Ovary (tissue), 9 donors: ENCODE measurements around the gene TADA2A. TPM values are rescaled to one million over a fixed set of nuclear protein-coding genes. Genes with fewer than 3 reads are reported as not detected.

Experiments
- DNase-seq, 5 donors: peaks; one replicate each; pipeline ENCODE4 v3.0.0-alpha.2; 2019 to 2020
- H3K27ac ChIP-seq, 2 donors: fragments of 200-600 bp; one replicate each; pipeline versions ENCODE4 v1.5.1 to v1.8.0; 2019 to 2022
- H3K27me3 ChIP-seq: fragments of 200-600 bp; one replicate; pipeline ENCODE4 v1.8.0; 2022
- H3K36me3 ChIP-seq: fragments of 200-600 bp; sonication (generic); one replicate; pipeline ENCODE4 v1.5.1; 2019
- H3K4me1 ChIP-seq: one replicate; pipeline ENCODE4 v1.8.1; 2013; ENCODE audit warnings: mild to moderate bottlenecking, moderate library complexity; ENCODE audit not compliant: insufficient read depth
- H3K4me3 ChIP-seq: fragments of 200-600 bp; sonication (generic); one replicate; pipeline ENCODE4 v1.5.1; 2017
- H3K9me3 ChIP-seq, 2 donors: fragments of 200-600 bp in 1 of 2; sonication (generic) in 1 of 2; one replicate each; pipeline versions ENCODE4 v1.5.1 to v1.8.1; 2013 to 2019; ENCODE audit warnings: mild to moderate bottlenecking in 1 of 2, moderate library complexity in 1 of 2
- CTCF ChIP-seq, 3 donors: fragments of 450-650 bp in 2 of 3; fragments of 200-600 bp in 1 of 3; IDR thresholded peaks; one replicate each; pipeline versions ENCODE4 v1.5.1 to v1.8.0; 2016 to 2022; ENCODE audit warnings: antibody characterized with exemption in 3 of 3, mild to moderate bottlenecking in 1 of 3
- EP300 ChIP-seq: sonication (generic); formaldehyde crosslinking; IDR thresholded peaks from one replicate; pipeline ENCODE4 v1.6.1; 2017; ENCODE audit warnings: antibody characterized with exemption
- POLR2A ChIP-seq: fragments of 450-650 bp; IDR thresholded peaks from one replicate; pipeline ENCODE4 v1.6.1; 2017; ENCODE audit warnings: antibody characterized with exemption, mild to moderate bottlenecking, moderate library complexity
- WGBS, 3 donors: extraction: QIAGEN DNeasy Blood & Tissue Kit in 1 of 3; methylation state at CpG; one replicate each; pipeline versions ENCODE4 v1.1.5 to v1.1.7; 2013 to 2017; 5-methylcytosine and 5-hydroxymethylcytosine counted together
- intact Hi-C, 4 donors: fragments of 100-400 bp; cut with DNase I; formaldehyde crosslinking; loops; one replicate each; pipeline versions ENCODE4 v1.11.0 to v1.15.1; 2022 to 2023
- polyA plus RNA-seq, 2 donors: library from polyadenylated mRNA; stranded (reverse); fragments of 200-250 nt in 1 of 2; fragments of 350-450 nt in 1 of 2; fragmentation: Illumina TruSeq in 1 of 2; extraction: RNeasy Lipid Tissue Mini Kit (QIAGEN cat#74804) in 1 of 2; gene quantifications; one replicate each; pipeline ENCODE4 v1.2.3, GENCODE V29; 2013 to 2014
- total RNA-seq, 7 donors: library from RNA; depleted of rRNA in 2 of 7; stranded (reverse); fragments of >200 nt in 2 of 7; fragmentation: NEBNext Ultra II Directional in 3 of 7; extraction: Animal tissue kit (Norgen Biotek cat#: 25700) in 3 of 7; gene quantifications; one replicate each; pipeline versions ENCODE4 v1.1.0 to v1.2.4, GENCODE V29; 2016 to 2023
- donor health status: DM: no; HTN: no; CAD: no; lungs with moderate emphysema.
- donor health status: DM: no; HTN: no; CAD: no.
- donor health status: Bipolar disorder and iron deficiency.
- donor health status: DM: yes; HTN: yes; CAD: no.
- donor health status: DM: no; HTN: no; CAD: no.
- donor health status: DM: yes; HTN: yes; CAD: no.

The TADA2A gene
- total and polyA plus RNA-seq, 9 donors: 9.2 to 33.2 (median 23.1) TPM

- no peak overlapping the region for H3K4me3 ChIP-seq
- no peaks in the 10 kb centered on the region for H3K36me3 ChIP-seq
- H3K27me3 ChIP-seq: no peaks in the 10 kb centered on the region
- H3K9me3 ChIP-seq: no peaks in the 10 kb centered on the region
- TF ChIP-seq POLR2A: no peak
- no peak overlapping the region for H3K27ac ChIP-seq
- DNase-seq: no peak
- H3K4me1 ChIP-seq: peaks cover 5% of the 10 kb centered on the region
- intact Hi-C loops: no loop called here
- 82 to 92% (median 88%) methylated on average over 9 of the region's 9 CpGs for WGBS, 3 donors
These were observed 74.4 kb downstream of the TADA2A start for GRCh38 chr17:37481001-37481665.

DNA sequence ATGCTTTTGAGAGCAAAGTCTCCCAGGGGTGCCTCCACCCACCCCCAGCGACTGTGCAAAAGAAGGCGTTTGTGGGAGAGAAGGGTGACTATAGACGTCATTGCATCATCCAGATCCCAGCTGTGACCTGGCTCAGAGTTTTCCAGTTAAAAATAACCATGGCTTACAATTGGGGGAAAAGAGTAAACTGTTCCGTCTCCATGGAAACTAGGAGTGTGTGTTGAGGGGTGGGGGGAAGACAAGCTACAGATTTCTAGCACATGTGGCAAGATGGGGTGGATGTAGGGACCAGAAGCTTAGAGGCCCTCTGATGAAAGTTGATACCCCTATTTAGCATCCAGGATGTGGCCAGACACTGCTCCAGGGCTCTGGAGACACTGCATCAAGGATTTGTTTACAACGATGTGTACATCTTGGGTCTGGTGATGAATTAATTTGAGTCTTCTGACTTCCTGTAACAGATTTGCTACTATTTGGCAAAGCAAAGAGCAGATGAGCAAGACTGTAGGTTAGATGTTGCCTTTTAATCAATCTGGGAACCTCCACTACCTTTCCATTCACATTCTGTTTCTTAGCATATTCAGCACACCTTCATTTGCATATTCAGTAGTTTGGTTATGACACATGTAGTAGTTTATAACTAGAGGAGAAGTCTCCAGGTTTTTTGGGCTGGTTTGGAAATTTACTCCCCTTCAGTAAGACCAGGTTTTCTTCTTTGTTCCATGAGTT, 76.8 kb downstream of the TADA2A start:
- no peaks in the 10 kb centered on the region for H3K9me3 ChIP-seq
- 15 to 22% (median 18%) methylated on average over 5 of the region's 5 CpGs for WGBS, 3 donors
- H3K4me3 ChIP-seq: no peak overlapping the region
- no peaks in the 10 kb centered on the region for H3K36me3 ChIP-seq
- H3K27ac ChIP-seq: no peak overlapping the region
- TF ChIP-seq EP300 (no peak), CTCF (IDR thresholded peaks at IDR 0.05) (no peak), POLR2A (no peak)
- peak in 2 of 5 donors; percentile 13 to 54 for DNase-seq
- no peaks in the 10 kb centered on the region for H3K27me3 ChIP-seq
- intact Hi-C loops: no loop called here
- peaks cover 6% of the 10 kb centered on the region for H3K4me1 ChIP-seq

GRCh38 chr17:37485938-37486570, 79.4 kb downstream of the TADA2A start:
- H3K9me3 ChIP-seq: no peaks in the 10 kb centered on the region
- peaks cover 6% of the 10 kb centered on the region for H3K4me1 ChIP-seq
- TF ChIP-seq EP300: no peak
- no peak for TF ChIP-seq POLR2A
- no peak for TF ChIP-seq CTCF (IDR thresholded peaks at IDR 0.05)
- no peaks in the 10 kb centered on the region for H3K27me3 ChIP-seq
- no peak for DNase-seq
- H3K27ac ChIP-seq: no peak overlapping the region
- H3K4me3 ChIP-seq: no peak overlapping the region
- 72 to 85% (median 81%) methylated on average over 1 of the region's 1 CpG for WGBS, 3 donors
- no peaks in the 10 kb centered on the region for H3K36me3 ChIP-seq
- intact Hi-C loops: no loop called here

DNA sequence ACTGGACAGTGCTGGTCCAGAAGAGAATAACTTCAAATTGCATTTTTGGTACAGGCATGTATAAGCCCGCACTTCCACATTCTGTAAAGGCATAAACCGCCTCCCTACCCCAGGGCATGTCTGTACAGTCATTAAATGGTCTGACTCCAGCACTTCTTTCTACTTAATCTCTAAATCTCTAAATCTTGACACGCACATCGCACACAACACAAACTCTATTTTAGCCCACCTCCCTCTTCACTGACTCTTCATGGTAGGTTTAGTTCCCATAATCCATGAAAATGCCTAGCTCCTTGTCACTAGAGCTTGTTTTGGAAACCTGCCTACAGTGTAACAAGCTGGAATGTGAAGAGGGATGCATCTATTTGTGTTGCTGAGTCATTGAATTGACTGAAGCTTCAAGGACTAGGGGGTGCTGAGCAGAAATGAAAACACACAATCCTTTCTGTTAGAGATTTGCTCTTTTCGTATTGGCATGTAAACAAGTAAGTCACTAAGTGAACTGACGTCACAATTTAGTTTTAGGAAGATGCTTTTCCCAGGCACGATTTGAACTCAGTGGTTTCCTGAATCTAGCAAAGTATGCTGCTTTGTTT, 81.4 kb downstream of the TADA2A start:
- Histone ChIP-seq H3K4me3 (peak overlapping the region; percentile 60), H3K9me3 (no peaks in the 10 kb centered on the region), H3K27me3 (no peaks in the 10 kb centered on the region), H3K27ac (peak overlapping the region in 1 of 2 donors; percentile 82), H3K4me1 (peaks cover 4% of the 10 kb centered on the region), H3K36me3 (no peaks in the 10 kb centered on the region)
- DNase-seq: no peak
- WGBS, 3 donors: 23 to 31% (median 26%) methylated on average over 7 of the region's 7 CpGs
- intact Hi-C loops: no loop called here
- TF ChIP-seq POLR2A: no peak
- no peak for TF ChIP-seq EP300
- TF ChIP-seq CTCF (IDR thresholded peaks at IDR 0.05): no peak
